Breast epithelium (tissue), 4 donors: ENCODE data around the gene PLAC1. TPM values are rescaled to one million over a fixed set of nuclear protein-coding genes. Genes with fewer than 3 reads are reported as not detected.

Source experiments
- DNase-seq, 2 donors: peaks; one replicate each; pipeline ENCODE4 v3.0.0-alpha.2; 2019; ENCODE audit warnings: low spot score in 2 of 2
- H3K27ac ChIP-seq, 2 donors: fragments of 200-600 bp; sonication (generic) in 1 of 2; one replicate each; pipeline ENCODE4 v1.5.1; 2016 to 2019; ENCODE audit warnings: mild to moderate bottlenecking in 1 of 2
- H3K27me3 ChIP-seq, 2 donors: fragments of 200-600 bp; sonication (generic) in 1 of 2; one replicate each; pipeline versions ENCODE4 v1.5.1 to v1.6.0; 2017 to 2019; ENCODE audit warnings: control low read depth in 1 of 2, mild to moderate bottlenecking in 1 of 2
- H3K36me3 ChIP-seq: fragments of 200-600 bp; one replicate; pipeline ENCODE4 v1.5.1; 2019
- H3K4me1 ChIP-seq, 2 donors: fragments of 200-600 bp; sonication (generic); one replicate each; pipeline ENCODE4 v1.5.1; 2016 to 2019; ENCODE audit warnings: control low read depth in 1 of 2
- H3K4me3 ChIP-seq, 3 donors: fragments of 200-600 bp; sonication (generic); 1 replicate in 2 of 3; 2 replicates in 1 of 3; pipeline ENCODE4 v1.5.1; 2016 to 2019; ENCODE audit warnings: mild to moderate bottlenecking in 3 of 3, moderate library complexity in 2 of 3
- H3K9me3 ChIP-seq, 2 donors: fragments of 200-600 bp; sonication (generic) in 1 of 2; one replicate each; pipeline ENCODE4 v1.5.1; 2016 to 2019; ENCODE audit warnings: control low read depth in 1 of 2
- POLR2A ChIP-seq: fragments of 450-650 bp; IDR thresholded peaks from one replicate; pipeline ENCODE4 v1.6.1; 2016; ENCODE audit warnings: antibody characterized with exemption, mild to moderate bottlenecking, moderate library complexity
- POLR2AphosphoS5 ChIP-seq, 3 donors: sonication (generic); formaldehyde crosslinking; IDR thresholded peaks; one replicate each; pipeline ENCODE4 v1.6.1; 2017; ENCODE audit warnings: antibody characterized with exemption in 3 of 3
- intact Hi-C: fragments of 100-400 bp; cut with DNase I; formaldehyde crosslinking; loops from one replicate; pipeline ENCODE4 v1.15.1; 2023; ENCODE audit warnings: low total_unique reads
- total RNA-seq, 3 donors: library from RNA; depleted of rRNA; stranded (reverse); fragments of >200 nt; gene quantifications; one replicate each; pipeline ENCODE4 v1.1.0, GENCODE V29; 2016
- TF ChIP-seq, protein P1 (sequence below), 3 donors: fragments of 450-650 bp; IDR thresholded peaks; one replicate each; pipeline ENCODE4 v1.5.1; 2016 to 2017; ENCODE audit warnings: antibody characterized with exemption in 3 of 3, mild to moderate bottlenecking in 3 of 3, moderate library complexity in 3 of 3

PLAC1 gene
- total RNA-seq, 3 donors from 2014 or later, result not detected

- no peaks in the 10 kb centered on the region for H3K9me3 ChIP-seq
- H3K36me3 ChIP-seq, result no peaks in the 10 kb centered on the region
- no peak for DNase-seq
- no peaks in the 10 kb centered on the region for H3K4me1 ChIP-seq
- intact Hi-C loops, result no loop called here
- TF ChIP-seq, protein P1, sequence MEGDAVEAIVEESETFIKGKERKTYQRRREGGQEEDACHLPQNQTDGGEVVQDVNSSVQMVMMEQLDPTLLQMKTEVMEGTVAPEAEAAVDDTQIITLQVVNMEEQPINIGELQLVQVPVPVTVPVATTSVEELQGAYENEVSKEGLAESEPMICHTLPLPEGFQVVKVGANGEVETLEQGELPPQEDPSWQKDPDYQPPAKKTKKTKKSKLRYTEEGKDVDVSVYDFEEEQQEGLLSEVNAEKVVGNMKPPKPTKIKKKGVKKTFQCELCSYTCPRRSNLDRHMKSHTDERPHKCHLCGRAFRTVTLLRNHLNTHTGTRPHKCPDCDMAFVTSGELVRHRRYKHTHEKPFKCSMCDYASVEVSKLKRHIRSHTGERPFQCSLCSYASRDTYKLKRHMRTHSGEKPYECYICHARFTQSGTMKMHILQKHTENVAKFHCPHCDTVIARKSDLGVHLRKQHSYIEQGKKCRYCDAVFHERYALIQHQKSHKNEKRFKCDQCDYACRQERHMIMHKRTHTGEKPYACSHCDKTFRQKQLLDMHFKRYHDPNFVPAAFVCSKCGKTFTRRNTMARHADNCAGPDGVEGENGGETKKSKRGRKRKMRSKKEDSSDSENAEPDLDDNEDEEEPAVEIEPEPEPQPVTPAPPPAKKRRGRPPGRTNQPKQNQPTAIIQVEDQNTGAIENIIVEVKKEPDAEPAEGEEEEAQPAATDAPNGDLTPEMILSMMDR (IDR thresholded peaks at IDR 0.05), result no peak
- no peak for TF ChIP-seq POLR2AphosphoS5 (IDR thresholded peaks at IDR 0.05)
- TF ChIP-seq POLR2A, result no peak
- H3K27ac ChIP-seq, result no peak overlapping the region
- peaks cover 0 to 13% of the 10 kb centered on the region in 2 donors for H3K27me3 ChIP-seq
- no peak overlapping the region for H3K4me3 ChIP-seq
These were observed 124.3 kb downstream of the PLAC1 start for GRCh38 chrX:134533952-134534351.

DNA sequence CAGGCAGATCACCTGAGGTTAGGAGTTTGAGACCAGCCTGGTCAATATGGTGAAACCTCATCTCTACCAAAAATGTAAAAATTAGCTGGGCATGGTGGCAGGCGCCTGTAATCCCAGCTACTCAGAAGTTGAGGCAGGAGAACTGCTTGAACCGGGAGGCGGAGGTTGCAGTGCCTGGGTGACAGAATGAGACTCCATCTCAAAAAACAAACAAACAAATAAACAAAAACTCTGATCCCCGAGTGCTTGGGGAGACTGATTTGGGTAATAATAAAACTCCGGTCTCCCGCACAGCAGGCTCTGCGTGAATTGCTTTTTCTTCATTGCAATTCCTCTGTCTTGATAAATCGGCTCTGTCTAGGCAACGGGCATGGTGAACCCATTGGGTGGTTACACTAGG lies 124.9 kb downstream of the PLAC1 start:
- H3K27me3 ChIP-seq, result peaks cover 0 to 18% of the 10 kb centered on the region in 2 donors
- H3K27ac ChIP-seq, result no peak overlapping the region
- no peak overlapping the region for H3K4me3 ChIP-seq
- H3K4me1 ChIP-seq, result no peaks in the 10 kb centered on the region
- H3K9me3 ChIP-seq, result no peaks in the 10 kb centered on the region
- no peak for DNase-seq
- no peaks in the 10 kb centered on the region for H3K36me3 ChIP-seq
- TF ChIP-seq, protein P1 (IDR thresholded peaks at IDR 0.05), result no peak
- intact Hi-C loops, result no loop called here

DNA sequence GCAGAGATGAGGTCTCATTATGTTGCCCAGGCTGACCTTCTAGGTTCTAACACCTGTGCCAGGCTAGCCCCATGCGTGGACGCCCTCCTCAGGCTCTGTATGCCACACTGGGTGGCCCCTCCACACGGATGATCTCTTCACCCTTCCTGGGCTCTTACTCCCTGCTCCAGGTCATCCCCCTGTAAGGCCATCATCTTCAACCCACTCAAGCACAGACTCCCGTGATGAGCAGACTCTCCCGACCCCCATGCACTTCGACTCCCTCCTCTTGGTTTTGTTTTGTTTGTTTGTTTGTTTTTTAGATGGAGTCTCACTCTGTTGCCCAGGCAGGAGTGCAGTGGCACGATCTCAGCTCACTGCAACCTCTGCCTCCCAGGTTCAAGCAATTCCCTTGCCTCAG lies 127.4 kb downstream of the PLAC1 start:
- no peaks in the 10 kb centered on the region for H3K36me3 ChIP-seq
- DNase-seq, result no peak
- H3K27me3 ChIP-seq, result peaks cover 0 to 24% of the 10 kb centered on the region in 2 donors
- TF ChIP-seq POLR2A (no peak), POLR2AphosphoS5 (IDR thresholded peaks at IDR 0.05) (no peak)
- TF ChIP-seq, protein P1 (IDR thresholded peaks at IDR 0.05), result no peak
- no peaks in the 10 kb centered on the region for H3K9me3 ChIP-seq
- H3K27ac ChIP-seq, result no peak overlapping the region
- no peak overlapping the region for H3K4me3 ChIP-seq
- no peaks in the 10 kb centered on the region for H3K4me1 ChIP-seq
- intact Hi-C loops, result no loop called here

DNA sequence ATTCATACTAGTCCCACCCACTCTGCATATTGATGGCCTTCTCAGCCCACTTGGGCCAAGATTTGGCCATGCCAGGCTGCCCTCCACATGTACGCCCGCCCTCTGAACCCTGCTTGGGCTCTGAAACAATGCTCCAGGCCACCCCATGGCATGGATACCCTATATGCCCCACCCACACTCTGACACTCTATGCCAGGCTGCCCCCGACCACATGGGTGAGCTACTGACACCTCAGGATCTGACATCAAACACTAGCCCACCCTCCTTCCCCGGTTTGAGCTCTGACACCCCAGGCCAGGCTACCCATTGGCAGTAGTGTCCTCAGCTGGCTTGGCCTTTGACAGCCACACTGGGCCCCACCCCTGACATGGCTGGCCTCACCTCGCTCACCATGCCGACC lies 128.8 kb downstream of the PLAC1 start:
- no peak overlapping the region for H3K4me3 ChIP-seq
- TF ChIP-seq, protein P1 (IDR thresholded peaks at IDR 0.05), result no peak
- no peak for TF ChIP-seq POLR2AphosphoS5 (IDR thresholded peaks at IDR 0.05)
- no peak for TF ChIP-seq POLR2A
- H3K27me3 ChIP-seq, result peaks cover 0 to 24% of the 10 kb centered on the region in 2 donors
- intact Hi-C loops, result no loop called here
- DNase-seq, result no peak
- H3K27ac ChIP-seq, result no peak overlapping the region
- no peaks in the 10 kb centered on the region for H3K4me1 ChIP-seq
- H3K9me3 ChIP-seq, result no peaks in the 10 kb centered on the region
- H3K36me3 ChIP-seq, result no peaks in the 10 kb centered on the region

- H3K4me1 ChIP-seq, result no peaks in the 10 kb centered on the region
- no peak overlapping the region for H3K27ac ChIP-seq
- H3K27me3 ChIP-seq, result peaks cover 0 to 23% of the 10 kb centered on the region in 2 donors
- DNase-seq, result no peak
- TF ChIP-seq POLR2A (no peak), POLR2AphosphoS5 (IDR thresholded peaks at IDR 0.05) (no peak)
- TF ChIP-seq, protein P1 (IDR thresholded peaks at IDR 0.05), result no peak
- no peak overlapping the region for H3K4me3 ChIP-seq
- no peaks in the 10 kb centered on the region for H3K9me3 ChIP-seq
- intact Hi-C loops, result no loop called here
- no peaks in the 10 kb centered on the region for H3K36me3 ChIP-seq
These were observed 129.3 kb downstream of the PLAC1 start for GRCh38 chrX:134528960-134529359.
